PC-9 (cell line): Measurements from ENCODE around the gene RPS6KA5.

Experiments used
- CTCF ChIP-seq: fragments of 200-600 bp; sonication (generic); conservative IDR thresholded peaks from 2 replicates; pipeline ENCODE4 v1.6.1; 2017; ENCODE audit warnings: mixed run types, antibody characterized with exemption, mild to moderate bottlenecking, moderate library complexity
- EZH2 ChIP-seq: fragments of 200-600 bp; sonication (generic); IDR thresholded peaks from 2 replicates; pipeline ENCODE4 v1.8.0; 2017; ENCODE audit warnings: antibody characterized with exemption, low read depth

GRCh38 chr14:90803249-90803648 is 257.2 kb downstream of the RPS6KA5 start:
- TF ChIP-seq CTCF: no peak
- TF ChIP-seq EZH2: no peak
